ENCODE measurements around the gene NKD1.
"Not testable (repeated sequence)": the region's sequence is repeated elsewhere in the genome, so short reads cannot be mapped to it uniquely, and the experiment has no call there.

The NKD1 gene

GRCh38 chr16:50578137-50578536 lies 29.9 kb downstream of the NKD1 start:
- DNase-seq (ENCODE audit: low read depth in 3 of 3) = no peak

GRCh38 chr16:50579373-50579772 lies 31.2 kb downstream of the NKD1 start:
- DNase-seq (ENCODE audit: low read depth in 3 of 3) = not testable (repeated sequence)

- DNase-seq (ENCODE audit: low read depth in 3 of 3) = no peak
Observed at GRCh38 chr16:50580180-50580798, 32.1 kb downstream of the NKD1 start.

- no peak for DNase-seq (ENCODE audit: low read depth in 3 of 3)
Observed at GRCh38 chr16:50581845-50582244, 33.6 kb downstream of the NKD1 start.

DNA sequence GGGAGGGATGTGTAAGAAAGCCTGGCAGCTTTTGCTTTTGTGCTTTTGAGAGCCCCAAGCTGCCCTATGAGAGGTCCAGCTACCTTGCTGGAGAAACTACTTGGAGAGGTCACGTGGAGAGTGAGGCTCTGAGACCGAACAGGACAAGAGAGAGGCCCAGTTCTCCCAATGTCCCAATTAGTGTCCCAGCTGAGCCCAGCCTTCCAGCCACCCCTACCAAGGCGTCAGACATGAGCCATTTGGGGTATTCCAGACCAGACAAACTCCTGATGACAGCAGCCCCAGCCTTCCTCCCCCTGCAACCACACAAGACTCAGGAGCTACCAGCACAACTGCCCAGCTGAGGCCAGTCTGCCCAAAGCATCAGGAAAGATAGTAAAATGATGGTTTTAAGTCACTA lies 35.0 kb downstream of the NKD1 start:
- no peak for DNase-seq (ENCODE audit: low read depth in 3 of 3)

GRCh38 chr16:50584033-50584722 lies 36.0 kb downstream of the NKD1 start:
- no peak for DNase-seq (ENCODE audit: low read depth in 3 of 3)

DNA sequence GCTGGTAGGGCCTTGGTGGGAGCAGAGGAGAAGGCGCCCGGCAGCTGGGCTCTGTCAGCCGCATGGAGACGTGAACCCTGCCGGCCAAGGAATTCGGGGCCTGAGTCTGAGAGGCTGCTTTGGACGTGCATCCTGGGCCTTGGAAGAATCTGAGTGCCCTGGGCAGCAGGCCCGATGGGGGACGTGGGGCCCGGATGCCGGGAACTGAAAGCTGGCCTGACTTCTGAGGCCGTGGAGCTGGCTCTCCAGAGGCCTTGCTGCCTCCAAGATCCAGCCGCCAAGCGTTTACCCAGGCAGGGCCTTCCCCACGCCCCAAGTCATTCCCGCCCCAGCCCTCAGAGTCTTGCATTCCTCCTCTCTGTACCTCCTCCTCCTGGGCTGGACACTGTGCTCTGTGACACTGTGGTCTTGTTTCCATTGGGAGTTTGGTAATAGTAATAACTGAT lies 37.2 kb downstream of the NKD1 start:
- no peak for DNase-seq (ENCODE audit: low read depth in 3 of 3)

- DNase-seq (ENCODE audit: low read depth in 3 of 3) = no peak
Observed at GRCh38 chr16:50587543-50587942, 39.3 kb downstream of the NKD1 start.

DNA sequence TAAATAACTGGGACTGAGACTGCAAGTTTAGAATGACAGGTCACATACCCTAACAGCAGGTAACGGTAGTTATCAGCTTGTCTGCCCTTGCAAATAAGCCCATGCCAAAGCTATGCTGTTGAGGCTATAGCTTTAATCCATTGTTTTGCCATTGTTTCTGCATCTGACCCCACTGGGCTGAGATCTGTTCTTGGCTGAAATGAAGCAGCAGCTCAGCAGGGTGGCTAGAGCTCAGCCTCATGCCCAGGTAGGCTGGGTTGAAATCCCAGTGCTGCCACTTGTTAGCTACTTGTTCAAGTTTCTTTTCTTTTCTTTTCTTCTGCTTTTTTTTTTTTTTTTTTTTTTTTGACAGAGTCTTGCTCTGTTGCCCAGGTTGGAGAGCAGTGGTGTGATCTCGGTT lies 40.1 kb downstream of the NKD1 start:
- DNase-seq (ENCODE audit: low read depth in 3 of 3) = no peak

GRCh38 chr16:50591209-50591608 lies 43.0 kb downstream of the NKD1 start:
- DNase-seq (ENCODE audit: low read depth in 3 of 3) = no peak

DNA sequence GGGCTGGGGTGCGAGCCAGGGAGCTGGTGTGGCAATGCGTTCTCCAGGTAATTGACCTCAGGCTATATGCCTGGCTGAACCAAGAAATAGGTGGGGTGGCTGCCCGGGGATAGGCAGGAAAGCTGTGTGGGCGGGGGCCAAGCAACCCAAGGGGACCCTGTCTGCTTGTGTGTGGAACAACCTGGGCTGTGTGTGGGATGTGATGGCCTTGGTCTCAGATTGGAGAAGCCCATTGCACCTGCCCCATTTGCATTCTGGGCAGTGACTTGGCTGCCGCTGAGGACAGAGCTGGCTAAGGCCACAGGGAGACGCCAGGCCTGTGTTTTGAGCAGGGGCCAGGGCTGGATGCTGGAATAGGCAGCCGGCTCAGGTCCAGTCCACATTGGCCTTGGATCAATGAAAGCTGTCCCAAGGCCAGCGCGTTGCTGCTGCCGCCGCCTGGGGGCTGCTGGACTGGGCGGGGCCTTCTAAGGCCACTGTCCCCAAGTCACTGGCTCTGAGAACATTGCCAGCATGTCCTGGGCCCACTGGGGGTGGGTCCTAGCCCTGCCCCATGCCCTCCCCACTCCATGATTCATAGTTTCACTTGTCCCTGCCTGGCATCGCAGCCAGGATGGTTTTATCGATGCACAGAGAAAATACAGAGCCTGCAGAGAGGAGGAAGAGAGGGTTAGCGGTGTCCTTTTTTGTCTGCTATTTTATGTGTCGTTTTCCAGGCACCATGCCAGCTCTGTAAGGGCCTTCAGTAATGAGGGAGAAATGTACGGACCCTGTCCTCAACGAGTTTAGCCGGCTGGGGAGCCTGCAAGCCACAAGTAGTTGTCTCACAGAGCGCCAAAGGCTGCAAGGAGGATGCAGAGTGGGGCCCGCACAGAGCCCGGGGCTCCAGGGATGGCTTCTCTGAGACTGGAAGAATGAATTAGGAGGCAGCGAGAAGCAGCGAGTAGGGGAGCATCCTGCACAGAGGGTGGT lies 43.9 kb downstream of the NKD1 start:
- DNase-seq (ENCODE audit: low read depth in 3 of 3) = no peak

DNA sequence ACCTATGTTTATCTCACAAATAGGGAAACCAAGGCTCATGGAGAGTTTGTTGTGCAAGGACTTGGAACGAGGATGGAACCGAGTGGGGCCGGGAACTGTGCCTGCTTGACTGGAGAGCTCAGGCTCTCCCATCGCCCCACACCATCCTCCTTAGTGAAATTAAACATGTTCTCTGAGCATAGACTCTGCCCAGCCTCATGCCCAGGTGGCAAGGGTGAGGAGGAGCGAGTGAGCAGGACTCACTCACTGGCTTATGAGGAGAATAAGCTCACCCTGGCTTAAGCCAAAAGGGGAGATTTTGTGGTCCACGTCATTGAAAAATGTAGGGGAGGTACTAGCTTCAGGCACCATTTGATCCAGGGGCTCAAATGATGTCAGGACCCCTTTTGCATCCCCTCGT lies 44.8 kb downstream of the NKD1 start:
- no peak for DNase-seq (ENCODE audit: low read depth in 3 of 3)

GRCh38 chr16:50593410-50594150 lies 45.4 kb downstream of the NKD1 start:
- no peak for DNase-seq (ENCODE audit: low read depth in 3 of 3)

GRCh38 chr16:50594308-50595260 lies 46.4 kb downstream of the NKD1 start:
- no peak for DNase-seq (ENCODE audit: low read depth in 3 of 3)

GRCh38 chr16:50595859-50596258 lies 47.7 kb downstream of the NKD1 start:
- DNase-seq (ENCODE audit: low read depth in 3 of 3) = no peak

DNA sequence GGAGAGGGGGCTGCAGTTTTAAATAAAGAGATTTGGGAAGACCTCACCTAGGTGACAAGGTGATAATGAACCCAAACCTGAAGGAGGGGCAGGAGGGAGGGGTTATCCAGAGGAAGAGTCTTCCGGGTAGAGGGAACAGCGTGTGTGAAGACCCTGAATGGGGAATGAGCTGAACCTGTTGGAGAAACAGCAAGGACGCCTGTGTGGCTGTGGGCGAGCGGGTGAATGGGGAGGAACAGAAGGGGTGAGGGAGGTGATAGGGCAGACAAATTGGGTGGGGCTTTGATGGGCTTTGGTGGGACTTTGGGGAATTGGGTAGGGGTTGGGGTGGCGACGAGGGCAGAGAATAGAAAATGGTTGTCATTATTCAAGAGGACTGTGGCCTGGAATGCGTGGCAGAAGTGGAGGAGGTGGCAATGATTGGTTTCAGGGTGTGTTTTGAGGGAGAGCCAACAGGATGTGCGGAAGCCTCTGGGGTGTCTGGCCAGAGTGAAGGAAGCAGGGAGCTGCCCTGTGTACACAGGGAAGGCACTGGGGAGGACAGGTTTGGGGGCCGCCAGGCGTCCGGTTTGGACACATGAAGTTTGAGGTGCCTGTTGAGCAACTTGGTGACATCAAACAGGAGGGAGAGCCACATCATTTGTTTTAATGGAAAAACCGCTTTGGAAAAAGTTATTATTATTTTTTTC lies 48.7 kb downstream of the NKD1 start:
- no peak for DNase-seq (ENCODE audit: low read depth in 3 of 3)

DNA sequence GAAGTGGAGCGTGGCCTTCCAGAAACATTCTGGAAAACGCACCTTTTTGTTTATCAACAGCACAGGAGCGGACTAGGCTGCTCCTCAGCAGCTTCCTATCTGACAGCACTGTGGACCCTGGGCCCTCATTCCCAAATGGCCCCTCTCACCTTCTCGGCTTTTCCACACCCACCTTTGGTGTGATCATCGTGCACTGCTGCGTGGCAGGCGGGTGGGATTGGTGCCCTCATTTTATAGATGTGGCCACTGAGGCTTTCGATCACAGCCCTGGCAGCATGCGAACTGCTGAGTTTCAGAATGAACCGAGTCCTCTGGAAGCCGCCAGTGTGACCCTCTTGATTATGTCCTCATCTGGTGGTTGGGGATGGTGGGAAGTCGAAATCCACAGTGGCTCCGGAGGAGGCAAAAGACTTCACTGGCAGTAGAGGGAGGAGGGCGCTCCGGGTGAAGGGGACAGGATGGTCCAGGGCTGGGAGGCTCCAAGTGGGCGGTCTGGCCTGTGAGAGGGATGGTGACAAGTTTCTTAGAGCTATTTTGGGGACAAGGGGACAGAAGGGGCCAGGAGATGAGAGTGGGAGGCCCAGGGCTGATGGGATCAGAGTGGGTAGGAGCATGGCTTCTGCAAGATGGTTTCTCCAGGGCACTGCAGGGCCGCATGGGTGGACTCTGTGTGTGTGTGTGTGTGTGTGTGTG lies 49.5 kb downstream of the NKD1 start:
- DNase-seq (ENCODE audit: low read depth in 3 of 3) = no peak

GRCh38 chr16:50598256-50598894 lies 50.2 kb downstream of the NKD1 start:
- no peak for DNase-seq (ENCODE audit: low read depth in 3 of 3)

GRCh38 chr16:50598936-50599361 lies 50.8 kb downstream of the NKD1 start:
- DNase-seq (ENCODE audit: low read depth in 3 of 3) = no peak

All from stimulated activated CD4-positive, alpha-beta T cell treated with anti-CD3 and anti-CD28 coated beads, TNF-alpha, amount 100 ng/mL, for 4 hours (primary cell).